GM19467 (cell line): Measurements from ENCODE around the gene KCNT2.
"Not testable (repeated sequence)": the region's sequence is repeated elsewhere in the genome, so short reads cannot be mapped to it uniquely, and the experiment has no call there.

Source experiments
- ATAC-seq: cut with Tn5 transposase; IDR thresholded peaks from one replicate; pipeline ENCODE4 v1.9.1; 2021; ENCODE audit warnings: mild to moderate bottlenecking, moderate library complexity; ENCODE audit not compliant: unreplicated experiment

The KCNT2 gene

DNA sequence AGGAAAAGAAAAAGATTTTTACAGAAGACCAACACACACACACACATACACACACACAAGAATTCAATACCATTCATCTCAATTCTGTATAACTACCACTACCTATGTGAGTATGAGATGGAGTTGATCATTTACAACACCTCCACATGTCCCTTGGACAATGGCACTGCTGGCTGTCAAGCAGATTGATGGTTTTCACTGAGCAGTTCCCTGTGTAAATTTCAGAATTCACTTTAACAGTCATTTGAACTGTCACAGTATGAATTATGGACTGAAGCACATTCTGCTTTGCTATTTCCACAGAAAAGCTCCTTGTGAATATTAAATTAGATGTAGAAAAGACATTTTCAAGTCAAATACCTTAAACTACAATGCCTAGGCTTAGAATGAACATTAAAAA lies 14.3 kb downstream of the KCNT2 start:
- no peak for ATAC-seq

DNA sequence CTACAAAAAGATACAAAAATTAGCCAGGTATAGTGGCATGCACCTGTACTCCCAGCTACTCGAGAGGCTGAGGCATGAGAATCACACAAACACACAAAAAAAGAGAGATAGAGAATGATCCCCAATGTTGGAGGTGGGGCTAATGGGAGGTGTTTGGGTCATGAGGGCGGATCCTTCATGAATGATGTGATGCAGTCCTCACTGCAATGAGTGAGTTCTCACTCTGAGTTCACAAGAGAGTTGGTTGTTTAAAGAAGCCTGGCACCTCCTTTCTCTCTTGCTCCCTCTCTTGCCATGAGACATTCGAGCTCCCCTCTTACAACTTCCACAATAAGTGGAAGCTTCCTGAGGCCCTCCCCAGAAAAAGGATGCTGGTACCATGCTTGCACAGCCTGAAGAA lies 17.3 kb downstream of the KCNT2 start:
- no peak for ATAC-seq

DNA sequence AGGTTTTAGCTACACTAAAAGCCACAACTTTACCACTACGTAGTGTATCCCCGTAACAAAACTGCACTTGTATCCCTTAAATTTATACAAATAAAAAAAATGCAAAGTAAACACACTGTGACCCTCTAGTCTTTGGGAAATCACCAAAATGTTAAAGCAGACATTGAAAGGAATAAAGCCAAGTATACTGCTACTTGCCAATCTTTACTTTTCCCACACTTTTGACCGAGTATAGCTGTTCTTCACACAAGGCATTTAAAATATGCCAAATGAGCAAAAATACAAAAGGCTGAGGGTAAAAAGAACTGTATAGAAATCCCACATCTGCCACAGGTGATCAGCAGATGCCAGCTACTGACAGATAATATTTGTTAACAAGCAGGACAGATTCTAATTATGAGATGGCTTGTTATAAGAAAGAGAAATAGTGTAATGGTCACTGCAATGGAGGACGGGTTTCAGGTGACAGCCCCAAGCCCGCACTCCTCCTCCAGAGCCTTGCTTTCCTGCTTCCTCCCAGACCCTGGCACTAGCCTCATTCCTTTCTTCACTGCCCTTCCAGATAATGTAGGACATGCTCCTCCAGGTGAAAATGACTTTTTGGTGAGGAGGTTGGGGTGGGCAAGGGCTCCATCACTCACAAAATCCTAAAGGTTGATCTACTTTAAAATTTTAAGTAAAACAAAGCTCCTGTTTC lies 18.1 kb downstream of the KCNT2 start:
- ATAC-seq = no peak

DNA sequence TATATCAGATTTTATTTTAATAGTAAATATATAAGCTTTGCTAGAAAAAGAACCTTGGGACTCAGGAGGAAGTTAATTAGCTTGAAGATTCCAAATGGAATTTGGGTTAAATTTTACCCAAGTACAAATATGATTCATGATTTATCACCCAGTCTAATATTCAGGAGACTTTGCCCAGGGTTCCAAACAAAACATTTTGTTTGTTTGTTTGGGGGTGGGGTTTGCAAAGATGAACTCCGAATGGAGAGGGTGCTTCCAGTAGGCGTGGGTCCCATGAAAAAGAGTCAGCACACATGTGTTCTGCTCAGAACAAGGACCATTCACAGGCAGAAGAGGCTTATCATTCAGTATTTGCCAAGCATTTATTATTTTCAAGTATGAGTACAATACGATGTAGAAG lies 23.5 kb downstream of the KCNT2 start:
- ATAC-seq = no peak

DNA sequence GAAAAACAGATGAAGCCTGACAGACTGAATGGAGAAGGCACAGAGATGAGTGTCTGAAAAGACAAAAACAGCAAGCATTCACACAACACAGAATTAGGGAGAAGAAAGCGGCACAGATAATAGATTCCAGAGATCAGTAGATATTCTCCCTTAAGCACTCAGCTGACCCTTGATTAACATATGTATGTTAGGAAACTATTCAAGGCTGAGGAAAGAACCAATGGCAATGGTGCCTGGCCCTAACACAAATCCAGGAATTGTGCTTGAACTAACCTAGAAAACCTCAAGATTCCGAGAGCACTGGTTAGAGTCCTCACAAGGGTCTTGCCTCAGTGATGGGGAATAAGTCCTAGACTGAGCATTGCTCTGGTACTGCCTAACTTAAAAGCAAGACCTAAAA lies 30.9 kb downstream of the KCNT2 start:
- ATAC-seq = no peak

DNA sequence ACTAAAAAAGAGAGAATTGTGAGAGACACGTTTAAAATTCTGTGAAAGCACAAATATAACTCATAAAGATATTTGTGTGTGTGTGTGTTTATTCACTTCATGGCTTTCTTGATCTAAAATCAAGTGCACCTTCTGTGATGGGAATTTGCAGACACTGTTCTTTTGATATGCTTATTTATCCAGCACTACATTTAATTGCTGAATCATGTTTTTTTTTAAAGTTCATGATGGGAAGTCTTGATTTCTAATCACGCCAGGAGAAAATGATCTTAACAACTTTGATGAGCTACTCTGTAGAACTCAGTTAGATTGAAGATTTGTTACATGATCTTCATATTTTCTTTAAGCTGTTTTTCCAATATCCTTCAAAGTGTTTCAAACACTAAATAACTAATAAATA lies 35.0 kb downstream of the KCNT2 start:
- no peak for ATAC-seq

DNA sequence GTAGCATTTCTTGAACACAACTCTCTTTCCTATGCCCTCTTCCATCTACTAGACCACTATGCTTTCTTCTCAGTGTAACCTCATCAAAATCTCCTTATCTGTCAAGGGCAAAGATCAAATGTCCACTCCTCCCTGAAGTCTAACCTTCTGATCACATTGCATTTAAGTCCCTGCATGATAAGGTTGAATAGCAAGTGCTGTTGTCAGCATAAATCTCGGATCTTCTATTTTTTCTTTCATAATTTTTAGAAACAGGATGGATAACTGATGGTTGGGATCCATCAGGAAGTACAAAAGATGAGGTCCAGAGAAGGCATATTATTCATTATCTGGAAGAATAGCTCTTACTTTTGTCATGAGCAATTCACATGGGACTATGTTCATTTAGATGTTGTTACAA lies 41.0 kb downstream of the KCNT2 start:
- no peak for ATAC-seq

DNA sequence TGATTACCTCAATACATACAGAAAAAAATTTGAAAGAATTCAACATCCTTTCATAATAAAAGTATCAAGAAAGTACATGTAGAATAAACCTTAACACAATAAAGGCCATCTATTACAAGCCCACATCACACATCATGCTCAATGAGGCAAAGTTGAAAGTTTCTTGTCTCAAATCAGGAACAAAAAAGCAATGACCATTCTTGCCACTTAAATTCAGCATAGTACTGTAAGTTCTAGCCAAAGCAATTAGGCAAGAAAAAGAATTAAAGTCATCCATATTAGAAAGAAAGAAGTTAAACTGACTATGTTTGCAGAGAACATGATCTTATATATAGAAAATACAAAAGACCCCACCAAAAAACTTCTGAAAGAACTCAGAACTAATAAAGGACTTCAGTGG lies 44.5 kb downstream of the KCNT2 start:
- no peak for ATAC-seq

DNA sequence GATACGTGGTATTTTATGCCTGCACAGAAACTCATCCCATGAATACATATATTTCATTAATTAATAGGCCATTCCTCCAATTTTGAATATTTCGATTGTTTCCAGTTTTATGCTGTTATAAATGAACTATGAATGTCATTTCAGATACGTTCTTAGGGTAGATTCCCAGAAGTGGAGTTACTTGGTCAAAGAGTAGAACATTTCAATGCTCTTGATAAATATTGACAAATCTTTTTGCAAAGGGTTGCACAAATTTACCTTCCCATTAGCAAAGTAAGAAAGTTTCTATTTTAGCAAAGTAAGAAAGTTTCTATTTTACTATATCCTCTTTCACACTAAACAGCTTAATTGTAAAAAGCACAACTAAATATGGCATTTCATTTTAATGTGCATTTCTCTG lies 48.9 kb downstream of the KCNT2 start:
- no peak for ATAC-seq

DNA sequence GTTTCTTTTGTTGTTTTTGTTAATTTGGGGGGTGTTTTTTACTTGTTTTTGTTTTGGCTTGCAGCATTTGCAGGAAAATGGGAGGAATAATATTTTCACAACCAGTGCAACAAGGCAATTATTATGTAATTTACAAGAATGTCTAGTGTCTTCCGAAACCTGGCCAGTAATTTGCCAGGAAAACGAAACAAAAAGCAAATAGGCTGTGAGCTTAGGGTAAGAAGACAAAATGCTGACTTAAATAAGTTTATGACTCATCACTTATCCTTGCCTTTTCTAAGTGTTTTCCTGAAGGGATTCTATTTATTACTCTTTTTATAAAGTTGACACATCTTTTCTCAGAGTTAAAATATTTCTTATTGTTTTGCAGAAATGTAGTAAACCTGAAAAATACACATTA lies 49.8 kb downstream of the KCNT2 start:
- ATAC-seq = no peak

DNA sequence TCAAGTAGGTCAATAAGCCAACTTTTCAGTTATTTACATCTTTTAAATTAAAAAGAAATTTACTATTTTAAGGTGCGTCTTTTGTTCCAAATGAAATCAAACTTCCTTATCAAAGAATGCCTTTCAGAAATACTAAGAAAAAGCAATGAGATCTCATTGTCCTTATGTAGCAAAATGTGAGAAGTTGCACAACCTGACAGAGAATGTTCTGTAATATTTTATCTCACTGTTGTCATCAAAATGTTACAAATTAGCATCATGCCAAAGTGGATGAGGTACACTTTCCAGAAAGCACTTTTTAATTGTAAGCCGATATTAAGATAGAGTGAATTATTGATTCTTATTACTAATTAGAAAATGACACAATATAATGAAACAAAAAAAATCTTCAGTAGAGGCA lies 50.4 kb downstream of the KCNT2 start:
- no peak for ATAC-seq

DNA sequence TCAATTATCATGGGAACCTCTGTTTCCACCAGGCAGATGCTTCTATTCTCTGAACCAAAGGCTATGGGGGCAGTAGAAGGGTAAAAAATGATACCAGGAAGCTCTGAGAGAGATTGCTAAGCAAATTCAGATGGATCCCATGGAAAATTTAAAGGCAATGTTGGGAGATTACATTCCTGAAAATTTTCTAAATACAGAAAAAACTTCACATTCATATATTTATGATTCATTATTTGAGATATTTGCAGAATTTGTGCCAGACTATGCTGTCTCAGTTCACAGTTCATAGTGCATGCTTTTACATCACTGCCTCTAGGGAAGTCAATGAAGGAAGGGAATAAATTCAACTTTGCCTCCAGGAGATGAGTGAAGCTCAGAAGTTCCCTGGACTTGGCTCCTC lies 57.5 kb downstream of the KCNT2 start:
- ATAC-seq = no peak

DNA sequence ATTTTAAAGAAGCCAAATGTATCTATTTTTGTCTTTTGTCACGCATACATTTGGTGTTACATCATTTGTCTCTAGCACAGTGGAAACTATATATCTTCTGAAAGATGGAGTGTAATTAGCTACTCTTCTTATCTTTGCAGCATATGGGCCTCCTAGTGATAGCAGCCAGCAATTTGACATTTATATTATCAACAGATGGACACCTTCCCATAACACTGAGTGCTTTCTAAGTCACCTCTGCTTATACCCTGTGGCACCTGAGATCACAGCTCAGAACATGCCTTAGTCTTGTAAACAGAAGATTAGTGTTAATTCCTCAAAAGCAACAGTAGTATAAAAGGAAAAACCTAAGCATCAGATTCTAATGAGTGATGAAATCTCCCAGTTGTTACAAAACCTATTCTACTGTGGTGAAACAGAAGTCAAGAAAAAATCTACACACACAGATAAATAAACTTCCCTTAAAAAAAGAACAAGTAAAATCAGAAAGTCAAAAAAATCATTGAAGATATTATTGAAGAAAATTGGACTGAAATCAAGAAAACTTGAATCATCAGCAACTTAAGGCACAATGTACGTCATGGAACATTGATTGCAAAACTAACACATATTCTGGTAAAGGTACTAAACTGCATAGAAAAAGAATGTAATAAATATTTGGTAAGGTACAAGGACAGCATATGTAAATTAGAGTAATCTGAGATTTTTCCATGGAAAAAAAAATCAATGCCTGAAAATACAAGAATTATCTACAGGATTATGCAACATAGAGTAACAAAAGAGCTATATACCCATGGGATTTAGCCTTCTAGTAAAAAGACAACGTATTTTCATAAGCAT lies 61.7 kb downstream of the KCNT2 start:
- no peak for ATAC-seq

DNA sequence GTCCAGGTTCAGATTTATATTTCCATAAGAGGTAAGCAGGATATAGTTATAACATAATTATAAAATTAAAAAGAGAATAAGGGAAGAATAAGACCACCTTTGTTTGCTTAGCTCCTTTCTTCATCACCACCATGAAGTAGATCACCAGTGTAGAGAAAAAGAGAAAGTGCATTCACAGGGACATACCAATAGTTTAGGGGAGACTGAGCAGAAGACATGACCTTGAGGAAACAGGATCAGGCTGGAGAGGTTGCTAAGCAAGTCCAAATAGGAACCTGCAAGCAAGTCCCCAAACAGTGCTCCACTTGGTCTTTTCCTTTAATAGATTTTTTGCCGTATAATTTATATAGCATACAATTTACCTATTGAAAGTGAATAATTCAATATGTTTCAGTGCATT lies 63.0 kb downstream of the KCNT2 start:
- no peak for ATAC-seq

DNA sequence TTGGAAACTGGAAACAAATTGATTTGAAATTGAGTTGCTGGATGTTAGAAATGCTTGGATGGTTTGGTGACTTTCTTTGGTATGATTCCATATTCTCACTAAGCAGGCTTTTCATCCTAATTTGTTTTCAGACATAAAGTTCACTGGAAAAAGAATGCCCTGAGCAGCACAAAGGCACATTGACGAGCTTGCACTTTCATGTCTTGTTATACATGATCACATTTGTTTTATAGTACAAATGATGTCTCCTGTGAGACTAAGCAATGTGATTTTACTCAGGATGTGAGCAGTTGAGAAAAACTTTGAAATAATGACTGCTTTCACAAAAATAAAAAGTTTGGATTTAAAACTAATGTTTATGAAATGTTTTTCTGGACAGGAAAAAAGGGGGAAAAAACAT lies 63.6 kb downstream of the KCNT2 start:
- no peak for ATAC-seq

DNA sequence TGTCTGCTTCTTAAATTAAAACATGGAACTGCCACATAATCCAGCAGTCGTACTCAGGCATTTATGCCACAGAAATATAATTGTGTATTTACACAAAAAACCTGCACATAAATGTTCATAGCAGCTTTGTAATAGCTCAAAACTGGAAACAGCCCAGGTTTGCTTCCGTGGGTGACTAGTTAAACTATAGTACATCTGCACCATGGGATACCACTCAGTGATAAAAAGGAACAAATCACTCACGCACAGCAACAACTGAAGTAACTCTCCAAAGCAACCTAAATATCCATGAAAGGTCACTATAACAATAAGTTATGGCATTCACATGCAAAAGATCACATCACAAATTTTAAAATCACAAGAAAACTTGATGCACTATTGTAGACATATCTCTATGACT lies 64.4 kb downstream of the KCNT2 start:
- ATAC-seq = no peak

DNA sequence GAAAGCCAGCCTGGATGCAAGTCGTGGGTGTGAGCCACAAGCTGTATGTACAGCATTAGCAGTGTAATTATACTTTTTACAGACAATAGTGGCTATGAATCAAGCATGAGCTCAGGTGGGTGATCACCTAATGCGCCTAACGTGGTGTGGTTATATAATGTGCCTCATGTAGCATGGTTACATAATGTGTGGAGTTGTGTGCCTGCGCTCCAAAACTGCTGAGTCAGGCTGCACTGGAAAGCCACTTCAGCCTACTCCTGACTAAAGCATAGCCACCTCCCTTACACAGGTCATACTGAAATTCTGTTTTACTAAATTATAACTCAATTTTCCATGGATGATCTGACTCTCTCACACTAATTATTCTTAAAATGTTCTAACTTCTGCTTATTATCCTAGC lies 69.8 kb downstream of the KCNT2 start:
- ATAC-seq = no peak

DNA sequence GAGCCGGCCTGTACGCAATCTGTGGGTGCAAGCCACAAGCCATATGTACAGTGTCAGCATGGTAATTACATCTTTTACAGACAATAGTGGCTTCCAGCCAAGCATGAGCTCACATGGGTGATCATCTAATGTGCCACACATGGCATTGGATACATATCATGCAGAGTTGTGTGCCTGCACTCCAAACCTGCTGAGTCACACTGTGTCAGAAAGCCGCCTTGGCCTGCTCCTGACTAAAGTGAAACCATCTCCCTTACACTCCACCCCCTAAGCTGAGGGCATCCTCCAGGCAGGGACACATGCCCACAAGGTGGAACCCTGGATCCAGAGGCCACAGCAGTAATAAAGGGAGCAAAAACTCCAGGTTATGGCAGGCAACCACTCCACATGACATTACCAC lies 72.5 kb downstream of the KCNT2 start:
- ATAC-seq = no peak

DNA sequence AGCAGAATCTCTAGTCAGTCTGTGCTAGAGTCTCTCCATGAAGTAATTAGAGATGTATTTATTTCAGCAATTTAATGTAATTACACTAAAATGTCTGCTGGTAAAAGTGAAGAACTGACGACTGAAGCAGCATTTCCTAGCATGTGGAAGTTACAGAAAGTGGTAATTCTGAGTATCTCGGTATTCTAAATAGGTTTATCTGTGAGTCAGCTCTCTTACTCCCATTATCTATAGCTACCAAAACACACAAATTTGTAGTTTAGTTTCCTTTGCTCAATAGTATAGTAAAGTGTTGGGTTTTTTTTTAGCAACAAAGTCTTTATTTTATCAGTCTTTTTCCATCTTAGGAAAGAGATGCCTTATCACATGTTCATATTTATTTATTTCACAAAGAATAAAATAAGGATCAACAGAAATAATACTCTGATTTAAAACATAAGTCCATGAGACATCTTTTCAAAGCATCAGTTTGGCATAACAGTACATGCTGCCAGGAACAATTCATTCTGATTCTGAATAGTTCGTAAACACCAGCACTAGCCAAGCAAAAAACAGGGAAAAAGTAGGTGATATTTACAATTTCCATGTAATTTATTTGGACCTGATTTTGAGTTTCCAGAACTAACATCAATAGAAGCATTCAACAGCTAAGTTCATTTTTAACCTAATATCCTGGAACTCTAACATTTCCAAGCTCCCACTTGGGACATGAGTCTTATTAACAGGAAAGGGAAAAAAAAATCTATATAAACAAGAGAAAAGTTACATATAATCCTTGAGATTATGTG lies 76.3 kb downstream of the KCNT2 start:
- ATAC-seq = no peak

DNA sequence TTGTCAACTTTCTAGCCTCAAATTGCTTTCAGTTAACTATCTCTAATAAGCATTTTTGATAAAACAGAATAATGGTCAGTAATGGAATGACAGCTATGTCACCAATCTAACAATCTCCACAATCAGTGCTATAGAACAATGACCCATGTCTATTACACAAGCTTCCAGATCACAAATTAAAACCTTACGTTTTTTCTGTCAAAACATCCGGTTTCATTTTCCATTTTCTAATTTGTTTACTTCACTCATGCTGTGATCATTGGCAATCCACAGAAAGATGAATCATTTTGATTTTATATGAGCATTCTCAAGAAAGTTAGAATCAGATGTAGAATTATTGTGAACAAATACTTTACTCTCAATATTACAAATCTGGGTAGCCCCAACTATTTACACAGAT lies 80.3 kb downstream of the KCNT2 start:
- ATAC-seq = no peak

DNA sequence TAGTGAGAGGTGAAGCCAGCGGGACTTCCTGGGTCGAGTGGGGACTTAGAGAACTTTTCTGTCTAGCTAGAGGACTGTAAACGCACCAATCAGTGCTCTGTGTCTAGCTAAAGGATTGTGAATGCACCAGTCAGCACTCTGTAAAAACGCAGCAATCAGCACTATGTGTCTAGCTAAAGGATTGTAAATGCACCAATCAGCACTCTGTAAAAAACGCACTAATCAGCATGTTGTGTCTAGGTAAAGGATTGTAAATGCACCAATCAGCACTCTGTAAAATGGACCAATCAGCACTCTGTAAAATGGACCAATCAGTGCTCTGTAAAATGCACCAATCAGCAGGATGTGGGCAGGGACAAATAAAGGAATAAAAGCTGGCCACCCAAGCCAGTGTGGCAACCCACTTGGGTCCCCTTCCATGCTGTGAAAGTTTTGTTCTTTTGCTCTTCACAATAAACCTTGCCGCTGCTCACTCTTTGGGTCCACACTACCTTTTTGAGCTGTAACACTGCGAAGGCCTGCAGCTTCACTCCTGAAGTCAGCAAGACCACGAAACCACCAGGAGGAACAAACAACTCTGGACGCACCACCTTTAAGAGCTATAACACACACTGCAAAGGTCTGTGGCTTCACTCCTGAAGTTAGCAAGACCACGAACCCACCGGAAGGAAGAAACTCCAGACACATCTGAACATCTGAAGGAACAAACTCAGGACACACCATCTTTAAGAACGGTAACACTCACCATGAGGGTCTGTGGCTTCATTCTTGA lies 85.5 kb downstream of the KCNT2 start:
- ATAC-seq = not testable (repeated sequence)
